ENCODE data around the gene ARHGDIG. TPM values are rescaled to one million over a fixed set of nuclear protein-coding genes. Genes with fewer than 3 reads are reported as not detected.

The ARHGDIG gene
- total and polyA plus RNA-seq, 9 of the 15 experiments (the other 6 are each of a cell fraction or from before 2014, with no cell fraction given), result 0.36 to 2.5 (median 0.64) TPM; not detected in 2

DNA sequence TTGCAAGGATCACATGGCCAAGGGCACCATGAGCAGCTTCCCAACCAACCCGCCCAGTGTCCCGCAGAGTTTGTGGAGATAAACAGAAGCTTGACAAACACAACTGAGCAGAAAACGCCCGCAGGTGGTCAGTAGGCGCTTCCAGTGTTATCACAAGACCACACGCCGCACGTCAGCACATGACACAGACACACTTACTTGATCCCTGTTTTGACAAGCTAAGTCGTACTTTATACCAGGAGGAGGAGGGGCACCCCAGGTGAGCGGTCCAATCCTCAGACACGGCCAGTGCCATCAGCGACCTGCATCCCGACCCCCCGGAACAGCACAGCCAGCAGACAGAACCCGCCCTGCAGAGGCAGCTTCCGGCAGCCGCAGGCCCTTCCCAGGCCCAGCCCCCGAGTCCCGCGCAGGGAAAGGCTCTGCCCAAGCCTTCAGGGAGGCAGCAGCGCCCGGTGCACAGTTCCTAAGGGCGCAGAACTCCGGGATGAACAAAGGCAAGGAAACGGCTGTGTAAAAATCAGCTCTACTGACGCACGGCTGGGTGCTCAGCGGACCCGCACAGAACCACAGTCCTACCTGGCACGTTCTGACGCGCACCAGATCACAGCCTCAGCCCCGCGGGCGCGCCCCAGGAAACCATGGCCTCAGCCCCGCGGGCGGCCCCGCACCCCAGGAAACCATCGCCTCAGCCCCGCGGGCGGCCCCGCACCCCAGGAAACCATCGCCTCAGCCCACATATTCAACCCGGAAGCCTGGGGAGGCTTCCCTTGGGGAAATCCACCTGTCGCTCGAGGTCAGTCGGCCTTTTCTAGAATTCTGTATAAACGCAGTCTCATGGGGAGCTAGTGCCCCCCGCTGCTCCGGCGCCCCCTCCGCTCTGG is 44.3 kb downstream of the ARHGDIG start (continued):
- TF ChIP-seq, protein P1, sequence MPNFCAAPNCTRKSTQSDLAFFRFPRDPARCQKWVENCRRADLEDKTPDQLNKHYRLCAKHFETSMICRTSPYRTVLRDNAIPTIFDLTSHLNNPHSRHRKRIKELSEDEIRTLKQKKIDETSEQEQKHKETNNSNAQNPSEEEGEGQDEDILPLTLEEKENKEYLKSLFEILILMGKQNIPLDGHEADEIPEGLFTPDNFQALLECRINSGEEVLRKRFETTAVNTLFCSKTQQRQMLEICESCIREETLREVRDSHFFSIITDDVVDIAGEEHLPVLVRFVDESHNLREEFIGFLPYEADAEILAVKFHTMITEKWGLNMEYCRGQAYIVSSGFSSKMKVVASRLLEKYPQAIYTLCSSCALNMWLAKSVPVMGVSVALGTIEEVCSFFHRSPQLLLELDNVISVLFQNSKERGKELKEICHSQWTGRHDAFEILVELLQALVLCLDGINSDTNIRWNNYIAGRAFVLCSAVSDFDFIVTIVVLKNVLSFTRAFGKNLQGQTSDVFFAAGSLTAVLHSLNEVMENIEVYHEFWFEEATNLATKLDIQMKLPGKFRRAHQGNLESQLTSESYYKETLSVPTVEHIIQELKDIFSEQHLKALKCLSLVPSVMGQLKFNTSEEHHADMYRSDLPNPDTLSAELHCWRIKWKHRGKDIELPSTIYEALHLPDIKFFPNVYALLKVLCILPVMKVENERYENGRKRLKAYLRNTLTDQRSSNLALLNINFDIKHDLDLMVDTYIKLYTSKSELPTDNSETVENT (CRISPR knock-in tag; IDR thresholded peaks at IDR 0.05), result no peak
- TF ChIP-seq, protein P2, sequence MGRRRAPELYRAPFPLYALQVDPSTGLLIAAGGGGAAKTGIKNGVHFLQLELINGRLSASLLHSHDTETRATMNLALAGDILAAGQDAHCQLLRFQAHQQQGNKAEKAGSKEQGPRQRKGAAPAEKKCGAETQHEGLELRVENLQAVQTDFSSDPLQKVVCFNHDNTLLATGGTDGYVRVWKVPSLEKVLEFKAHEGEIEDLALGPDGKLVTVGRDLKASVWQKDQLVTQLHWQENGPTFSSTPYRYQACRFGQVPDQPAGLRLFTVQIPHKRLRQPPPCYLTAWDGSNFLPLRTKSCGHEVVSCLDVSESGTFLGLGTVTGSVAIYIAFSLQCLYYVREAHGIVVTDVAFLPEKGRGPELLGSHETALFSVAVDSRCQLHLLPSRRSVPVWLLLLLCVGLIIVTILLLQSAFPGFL (CRISPR knock-in tag; IDR thresholded peaks at IDR 0.05), result no peak
- TF ChIP-seq ZNF778 (CRISPR knock-in tag; IDR thresholded peaks at IDR 0.05) (no peak), POLR2G (IDR thresholded peaks at IDR 0.05; ENCODE audit: low read depth, low read length) (0 out of 2 replicates have a peak, but pooled peaks have one; percentile 19), U2AF1 (optimal IDR thresholded peaks at IDR 0.05; ENCODE audit: low read depth, low read length) (no peak), ZNF699 (CRISPR knock-in tag; IDR thresholded peaks at IDR 0.05; ENCODE audit: insufficient replicate concordance) (no peak), ZNF274 (IDR thresholded peaks at IDR 0.05; ENCODE audit: borderline replicate concordance, low read depth, low read length) (no peak)
- TF ChIP-seq, protein P3, sequence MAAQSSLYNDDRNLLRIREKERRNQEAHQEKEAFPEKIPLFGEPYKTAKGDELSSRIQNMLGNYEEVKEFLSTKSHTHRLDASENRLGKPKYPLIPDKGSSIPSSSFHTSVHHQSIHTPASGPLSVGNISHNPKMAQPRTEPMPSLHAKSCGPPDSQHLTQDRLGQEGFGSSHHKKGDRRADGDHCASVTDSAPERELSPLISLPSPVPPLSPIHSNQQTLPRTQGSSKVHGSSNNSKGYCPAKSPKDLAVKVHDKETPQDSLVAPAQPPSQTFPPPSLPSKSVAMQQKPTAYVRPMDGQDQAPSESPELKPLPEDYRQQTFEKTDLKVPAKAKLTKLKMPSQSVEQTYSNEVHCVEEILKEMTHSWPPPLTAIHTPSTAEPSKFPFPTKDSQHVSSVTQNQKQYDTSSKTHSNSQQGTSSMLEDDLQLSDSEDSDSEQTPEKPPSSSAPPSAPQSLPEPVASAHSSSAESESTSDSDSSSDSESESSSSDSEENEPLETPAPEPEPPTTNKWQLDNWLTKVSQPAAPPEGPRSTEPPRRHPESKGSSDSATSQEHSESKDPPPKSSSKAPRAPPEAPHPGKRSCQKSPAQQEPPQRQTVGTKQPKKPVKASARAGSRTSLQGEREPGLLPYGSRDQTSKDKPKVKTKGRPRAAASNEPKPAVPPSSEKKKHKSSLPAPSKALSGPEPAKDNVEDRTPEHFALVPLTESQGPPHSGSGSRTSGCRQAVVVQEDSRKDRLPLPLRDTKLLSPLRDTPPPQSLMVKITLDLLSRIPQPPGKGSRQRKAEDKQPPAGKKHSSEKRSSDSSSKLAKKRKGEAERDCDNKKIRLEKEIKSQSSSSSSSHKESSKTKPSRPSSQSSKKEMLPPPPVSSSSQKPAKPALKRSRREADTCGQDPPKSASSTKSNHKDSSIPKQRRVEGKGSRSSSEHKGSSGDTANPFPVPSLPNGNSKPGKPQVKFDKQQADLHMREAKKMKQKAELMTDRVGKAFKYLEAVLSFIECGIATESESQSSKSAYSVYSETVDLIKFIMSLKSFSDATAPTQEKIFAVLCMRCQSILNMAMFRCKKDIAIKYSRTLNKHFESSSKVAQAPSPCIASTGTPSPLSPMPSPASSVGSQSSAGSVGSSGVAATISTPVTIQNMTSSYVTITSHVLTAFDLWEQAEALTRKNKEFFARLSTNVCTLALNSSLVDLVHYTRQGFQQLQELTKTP (IDR thresholded peaks at IDR 0.05; ENCODE audit: low read depth in 1 of 2, partially characterized antibody in 2 of 2), result peak in 1 of 2 experiments; percentile 56
- TF ChIP-seq, protein P4, sequence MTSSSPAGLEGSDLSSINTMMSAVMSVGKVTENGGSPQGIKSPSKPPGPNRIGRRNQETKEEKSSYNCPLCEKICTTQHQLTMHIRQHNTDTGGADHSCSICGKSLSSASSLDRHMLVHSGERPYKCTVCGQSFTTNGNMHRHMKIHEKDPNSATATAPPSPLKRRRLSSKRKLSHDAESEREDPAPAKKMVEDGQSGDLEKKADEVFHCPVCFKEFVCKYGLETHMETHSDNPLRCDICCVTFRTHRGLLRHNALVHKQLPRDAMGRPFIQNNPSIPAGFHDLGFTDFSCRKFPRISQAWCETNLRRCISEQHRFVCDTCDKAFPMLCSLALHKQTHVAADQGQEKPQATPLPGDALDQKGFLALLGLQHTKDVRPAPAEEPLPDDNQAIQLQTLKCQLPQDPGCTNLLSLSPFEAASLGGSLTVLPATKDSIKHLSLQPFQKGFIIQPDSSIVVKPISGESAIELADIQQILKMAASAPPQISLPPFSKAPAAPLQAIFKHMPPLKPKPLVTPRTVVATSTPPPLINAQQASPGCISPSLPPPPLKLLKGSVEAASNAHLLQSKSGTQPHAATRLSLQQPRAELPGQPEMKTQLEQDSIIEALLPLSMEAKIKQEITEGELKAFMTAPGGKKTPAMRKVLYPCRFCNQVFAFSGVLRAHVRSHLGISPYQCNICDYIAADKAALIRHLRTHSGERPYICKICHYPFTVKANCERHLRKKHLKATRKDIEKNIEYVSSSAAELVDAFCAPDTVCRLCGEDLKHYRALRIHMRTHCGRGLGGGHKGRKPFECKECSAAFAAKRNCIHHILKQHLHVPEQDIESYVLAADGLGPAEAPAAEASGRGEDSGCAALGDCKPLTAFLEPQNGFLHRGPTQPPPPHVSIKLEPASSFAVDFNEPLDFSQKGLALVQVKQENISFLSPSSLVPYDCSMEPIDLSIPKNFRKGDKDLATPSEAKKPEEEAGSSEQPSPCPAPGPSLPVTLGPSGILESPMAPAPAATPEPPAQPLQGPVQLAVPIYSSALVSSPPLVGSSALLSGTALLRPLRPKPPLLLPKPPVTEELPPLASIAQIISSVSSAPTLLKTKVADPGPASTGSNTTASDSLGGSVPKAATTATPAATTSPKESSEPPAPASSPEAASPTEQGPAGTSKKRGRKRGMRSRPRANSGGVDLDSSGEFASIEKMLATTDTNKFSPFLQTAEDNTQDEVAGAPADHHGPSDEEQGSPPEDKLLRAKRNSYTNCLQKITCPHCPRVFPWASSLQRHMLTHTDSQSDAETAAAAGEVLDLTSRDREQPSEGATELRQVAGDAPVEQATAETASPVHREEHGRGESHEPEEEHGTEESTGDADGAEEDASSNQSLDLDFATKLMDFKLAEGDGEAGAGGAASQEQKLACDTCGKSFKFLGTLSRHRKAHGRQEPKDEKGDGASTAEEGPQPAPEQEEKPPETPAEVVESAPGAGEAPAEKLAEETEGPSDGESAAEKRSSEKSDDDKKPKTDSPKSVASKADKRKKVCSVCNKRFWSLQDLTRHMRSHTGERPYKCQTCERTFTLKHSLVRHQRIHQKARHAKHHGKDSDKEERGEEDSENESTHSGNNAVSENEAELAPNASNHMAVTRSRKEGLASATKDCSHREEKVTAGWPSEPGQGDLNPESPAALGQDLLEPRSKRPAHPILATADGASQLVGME (CRISPR knock-in tag; IDR thresholded peaks at IDR 0.05), result no peak
- TF ChIP-seq, protein P5, sequence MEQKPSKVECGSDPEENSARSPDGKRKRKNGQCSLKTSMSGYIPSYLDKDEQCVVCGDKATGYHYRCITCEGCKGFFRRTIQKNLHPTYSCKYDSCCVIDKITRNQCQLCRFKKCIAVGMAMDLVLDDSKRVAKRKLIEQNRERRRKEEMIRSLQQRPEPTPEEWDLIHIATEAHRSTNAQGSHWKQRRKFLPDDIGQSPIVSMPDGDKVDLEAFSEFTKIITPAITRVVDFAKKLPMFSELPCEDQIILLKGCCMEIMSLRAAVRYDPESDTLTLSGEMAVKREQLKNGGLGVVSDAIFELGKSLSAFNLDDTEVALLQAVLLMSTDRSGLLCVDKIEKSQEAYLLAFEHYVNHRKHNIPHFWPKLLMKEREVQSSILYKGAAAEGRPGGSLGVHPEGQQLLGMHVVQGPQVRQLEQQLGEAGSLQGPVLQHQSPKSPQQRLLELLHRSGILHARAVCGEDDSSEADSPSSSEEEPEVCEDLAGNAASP (IDR thresholded peaks at IDR 0.05), result no peak
